GM18502 (cell line): ENCODE data around the gene PIH1D1.
"Not testable (repeated sequence)": the region's sequence is repeated elsewhere in the genome, so short reads cannot be mapped to it uniquely, and the experiment has no call there.

ENCODE experiments used
- ATAC-seq: cut with Tn5 transposase; IDR thresholded peaks from one replicate; pipeline ENCODE4 v1.9.1; 2021; ENCODE audit warnings: mild to moderate bottlenecking; ENCODE audit not compliant: unreplicated experiment, poor library complexity

Gene PIH1D1

DNA sequence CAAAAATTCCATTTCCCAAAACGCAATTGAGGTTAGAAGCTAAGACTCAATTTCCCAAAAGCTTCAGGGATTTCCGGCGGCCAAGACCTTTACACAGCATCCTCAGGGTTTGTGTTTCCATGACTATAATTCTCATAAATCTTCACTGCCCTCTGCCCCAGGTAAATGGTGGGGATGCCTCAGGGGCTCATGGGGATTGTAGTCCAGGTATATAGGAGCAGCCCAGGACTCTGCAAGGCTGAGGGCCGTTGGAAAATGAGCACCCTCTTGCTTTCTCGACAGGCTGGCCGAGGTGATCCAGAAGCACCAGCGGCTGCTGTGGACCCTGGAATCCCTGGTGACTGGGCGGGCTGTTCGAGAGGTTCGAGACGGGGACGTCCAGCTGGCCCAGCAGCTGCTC is 7.8 kb upstream of the PIH1D1 start:
- no peak for ATAC-seq

DNA sequence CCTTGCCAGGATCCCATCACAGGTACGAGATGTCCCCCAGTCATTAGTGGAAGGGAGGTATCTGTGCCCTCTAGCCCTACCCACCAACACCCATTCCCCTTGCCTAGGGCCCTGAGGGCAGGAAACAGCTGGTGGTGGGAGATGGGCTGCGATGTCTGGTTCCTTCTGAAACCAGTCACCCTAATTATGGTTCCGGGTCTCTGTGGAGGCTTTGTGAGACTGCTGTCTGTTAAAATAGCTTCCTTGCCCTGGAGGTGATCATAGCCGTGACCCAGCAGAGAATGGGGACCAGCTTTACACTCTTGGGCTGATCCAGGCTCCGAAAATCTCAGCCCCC is 6.9 kb upstream of the PIH1D1 start:
- ATAC-seq, result no peak

DNA sequence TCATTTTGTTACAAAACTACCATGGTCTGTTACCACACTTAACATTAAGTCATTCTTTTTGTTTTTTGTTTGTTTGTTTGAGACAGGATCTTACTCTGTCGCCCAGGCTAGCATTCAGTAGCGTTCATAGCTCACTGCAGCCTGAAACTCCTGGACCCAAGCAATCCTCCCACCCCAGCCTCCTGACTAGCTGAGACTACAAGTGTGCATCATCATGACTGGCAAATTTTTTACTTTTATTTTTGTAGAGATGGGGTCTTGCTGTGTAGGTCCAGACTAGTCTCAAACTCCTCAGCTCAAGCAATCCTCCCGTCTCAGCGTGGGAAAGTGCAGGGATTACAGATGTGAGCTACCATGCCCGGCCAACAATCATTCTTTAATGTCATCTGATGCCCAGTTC is 4.7 kb upstream of the PIH1D1 start:
- no peak for ATAC-seq

DNA sequence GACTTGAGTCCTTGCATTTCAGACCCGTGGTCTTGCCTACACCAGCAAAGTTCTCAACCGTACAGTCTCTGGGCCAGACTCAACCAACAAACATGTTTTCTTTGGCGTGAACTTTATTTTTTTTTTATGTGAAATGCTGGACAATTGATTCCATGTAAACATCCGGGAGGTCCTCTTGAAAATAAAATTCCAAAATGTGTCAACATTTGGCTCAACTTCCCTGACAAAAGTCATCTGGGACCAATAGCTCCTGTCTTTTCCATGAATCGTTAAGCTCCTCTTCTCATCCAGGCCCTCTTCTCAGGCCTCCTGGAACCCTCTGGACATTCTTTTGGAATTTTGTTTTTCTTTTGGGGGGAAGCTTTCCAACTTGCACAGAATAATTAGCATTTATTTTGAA is 4.2 kb upstream of the PIH1D1 start:
- ATAC-seq, result no peak

DNA sequence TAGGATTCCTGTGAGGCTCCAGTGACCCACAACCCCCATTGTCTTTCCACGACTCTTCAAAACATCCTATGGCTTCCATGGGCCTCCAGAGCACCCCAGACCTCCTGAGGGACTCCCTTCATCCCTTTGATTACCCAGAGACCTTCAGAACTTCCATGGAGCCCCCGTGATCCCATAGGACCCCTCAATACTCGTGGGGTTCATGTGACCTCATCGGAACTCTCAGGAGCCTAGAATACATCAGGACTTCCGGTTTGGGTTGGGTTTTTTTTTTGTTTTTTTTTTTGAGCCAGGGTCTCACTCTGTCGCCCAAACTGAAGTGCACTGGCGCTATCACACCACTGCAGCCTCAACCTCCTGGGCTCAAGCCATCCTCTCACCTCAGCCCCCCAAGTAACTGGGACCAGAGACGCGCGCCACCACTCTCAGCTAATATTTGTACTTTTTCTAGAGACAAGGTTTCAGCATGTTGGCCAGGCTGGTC is 2.2 kb upstream of the PIH1D1 start:
- ATAC-seq, result no peak

DNA sequence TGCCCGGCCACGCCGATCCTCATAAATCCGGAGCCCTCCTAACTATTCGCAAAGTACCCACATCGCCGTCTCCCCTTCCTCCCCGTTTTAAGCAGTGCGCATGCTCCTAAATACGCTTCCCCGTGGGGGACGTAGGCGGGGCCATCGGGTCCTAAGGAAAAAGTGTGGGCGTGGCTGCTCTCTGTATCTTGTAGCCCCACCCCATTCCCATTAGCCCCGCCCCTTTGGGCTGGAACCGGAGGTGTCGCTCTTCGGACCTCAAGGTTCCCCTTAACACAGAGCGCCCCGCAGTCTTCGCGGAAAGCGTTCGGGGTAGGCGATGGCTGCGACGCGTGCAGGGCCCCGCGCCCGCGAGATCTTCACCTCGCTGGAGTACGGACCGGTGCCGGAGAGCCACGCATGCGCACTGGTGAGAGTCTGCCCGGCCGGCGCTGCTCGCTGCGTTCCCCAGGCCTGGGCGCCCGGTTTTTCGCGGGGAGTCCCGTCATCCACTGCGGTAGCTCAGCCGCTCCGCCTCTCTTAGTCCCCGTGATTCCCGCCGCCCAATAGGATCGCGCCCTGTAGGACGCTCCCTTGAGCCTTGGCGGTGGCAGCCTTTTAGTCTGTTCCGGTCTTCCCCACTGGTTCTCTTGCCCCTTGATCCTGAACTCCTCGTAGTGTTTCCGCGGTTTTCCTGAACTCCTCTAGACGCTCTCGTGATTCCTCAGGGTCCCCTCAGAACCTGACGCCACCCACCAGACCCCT is 1.6 kb upstream of the PIH1D1 start, which contains the start of gene ALDH16A1:
Gene ALDH16A1 (plus strand): TSS at position 213 of the 744 bp plus-strand sequence. CDS start 107 bp downstream, at position 320.
- peak; percentile 83 for ATAC-seq

DNA sequence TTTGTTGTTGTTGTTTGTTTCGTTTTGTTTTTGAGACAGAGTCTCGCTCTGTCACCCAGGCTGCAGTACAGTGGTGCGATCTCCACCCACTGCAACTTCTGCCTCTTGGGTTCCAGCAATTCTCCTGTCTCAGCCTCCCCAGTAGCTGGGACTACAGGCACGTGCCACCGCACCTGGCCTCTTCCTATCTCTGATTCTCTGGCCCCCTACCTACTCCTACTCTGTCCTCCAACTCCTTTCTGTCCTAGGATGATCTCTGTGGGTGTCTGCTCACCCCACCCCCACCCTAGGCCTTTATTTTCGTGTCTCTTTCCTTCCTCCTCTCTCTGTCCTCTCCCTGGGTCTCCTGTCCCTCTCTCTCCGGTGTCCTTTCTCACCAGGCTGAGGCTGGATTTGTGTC is 1.2 kb downstream of the PIH1D1 start:
- no peak for ATAC-seq

DNA sequence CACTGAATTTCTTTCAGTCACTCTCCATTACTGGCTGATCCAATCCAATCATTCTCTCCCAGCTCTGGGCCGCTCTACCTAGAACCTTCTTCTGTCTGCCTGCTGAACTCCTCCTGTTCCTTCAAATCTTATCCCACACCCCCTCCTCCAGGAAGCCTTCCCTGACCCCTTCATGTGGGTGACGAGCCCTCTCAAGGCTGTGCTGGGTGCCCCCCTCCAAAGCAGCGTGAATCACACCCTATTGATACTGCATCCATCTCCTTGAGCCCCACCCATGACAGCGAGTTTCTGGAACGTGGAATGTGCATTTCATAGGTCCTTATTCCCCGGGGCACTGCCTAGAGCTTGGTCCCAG is 3.2 kb downstream of the PIH1D1 start:
- ATAC-seq, result no peak

DNA sequence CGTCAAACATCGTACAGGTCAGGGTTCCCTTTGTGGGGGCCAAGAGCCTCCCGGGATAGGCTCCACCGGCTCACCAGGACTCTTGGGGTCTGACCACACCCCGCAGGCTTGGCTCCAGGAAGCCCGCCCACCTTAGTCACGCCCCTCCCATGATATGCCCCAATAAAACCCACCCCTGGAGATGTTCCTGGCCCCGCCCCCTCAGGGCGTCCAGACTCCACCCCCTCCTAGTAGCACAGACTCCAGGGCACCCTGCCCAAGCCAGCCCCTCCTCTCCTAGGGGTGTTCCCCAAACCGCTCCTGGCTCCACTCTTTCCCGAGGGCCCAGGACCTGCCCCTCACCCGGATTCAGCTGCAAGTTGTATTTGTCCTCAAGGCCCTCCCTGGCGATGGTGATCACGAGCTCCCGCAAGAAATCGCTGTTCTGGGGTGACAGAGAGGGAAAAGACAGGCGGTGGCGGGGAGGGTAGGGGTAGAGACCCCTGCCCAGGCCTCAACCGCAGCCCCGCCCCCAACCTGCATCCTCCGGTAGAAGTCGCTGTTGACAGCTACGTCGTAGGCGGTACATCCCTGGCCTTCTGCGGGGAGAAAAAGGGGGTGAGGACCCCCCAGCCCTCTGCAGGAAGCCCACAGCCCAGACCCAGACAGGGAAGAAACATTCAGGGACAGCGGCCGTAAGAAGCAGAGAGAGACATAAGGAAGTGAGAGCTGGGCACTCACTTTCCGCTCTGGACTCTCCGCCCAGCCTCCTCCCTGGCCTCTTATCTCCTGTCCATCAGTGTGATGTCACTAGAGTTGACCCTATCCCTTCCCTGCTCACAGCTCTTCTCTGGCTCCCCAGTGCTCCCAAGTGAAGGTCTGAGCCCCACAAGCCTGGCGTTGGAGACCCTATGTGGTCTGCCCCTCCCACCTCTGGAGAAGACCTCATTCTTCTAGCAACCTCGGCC is 3.9 kb downstream of the PIH1D1 start:
- ATAC-seq, result no peak

DNA sequence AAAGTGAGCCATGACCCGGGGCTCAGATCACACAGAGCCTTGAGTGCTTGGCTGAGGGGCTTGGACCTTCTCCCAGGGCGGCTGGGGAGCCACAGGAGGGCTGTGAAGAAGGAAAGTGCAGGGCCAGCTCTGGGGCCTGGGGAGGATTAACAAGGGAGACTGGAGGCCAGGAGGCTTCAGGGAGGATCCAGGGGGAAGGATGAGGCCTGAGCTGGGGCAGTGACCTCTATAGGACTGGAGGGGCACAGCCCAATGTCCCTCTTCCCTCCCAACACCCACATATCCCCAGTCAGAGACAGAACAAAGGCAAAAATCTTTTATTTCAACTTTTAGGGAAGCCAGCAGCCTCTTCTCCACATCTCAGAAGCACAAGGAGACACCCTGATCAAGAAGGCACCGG is 5.6 kb downstream of the PIH1D1 start:
- ATAC-seq, result no peak

DNA sequence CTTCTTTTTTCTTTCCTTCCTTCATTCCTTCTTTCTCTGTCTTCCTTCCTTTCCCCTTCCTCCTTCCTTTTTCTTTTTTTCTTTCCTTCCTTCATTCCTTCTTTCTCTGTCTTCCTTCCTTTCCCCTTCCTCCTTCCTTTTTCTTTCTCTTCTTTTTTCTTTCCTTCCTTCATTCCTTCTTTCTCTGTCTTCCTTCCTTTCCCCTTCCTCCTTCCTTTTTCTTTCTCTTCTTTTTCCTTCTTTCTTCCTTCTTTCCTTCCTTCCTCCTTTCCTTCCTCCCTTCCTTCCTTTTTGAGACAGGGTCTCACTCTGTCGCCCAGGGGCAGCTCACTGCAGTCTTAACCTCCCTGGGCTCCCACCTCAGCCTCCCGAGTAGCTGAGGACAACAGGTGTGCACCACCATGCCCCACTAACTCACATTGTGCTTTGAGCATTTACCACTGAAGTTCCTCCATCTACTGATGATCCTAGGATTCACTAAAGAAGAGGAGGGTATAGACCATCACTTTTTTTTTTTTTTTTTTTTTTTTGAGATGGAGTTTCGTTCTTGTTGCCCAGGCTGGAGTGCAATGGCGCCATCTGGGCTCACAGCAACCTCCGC is 7.4 kb downstream of the PIH1D1 start:
- ATAC-seq, result not testable (repeated sequence)

DNA sequence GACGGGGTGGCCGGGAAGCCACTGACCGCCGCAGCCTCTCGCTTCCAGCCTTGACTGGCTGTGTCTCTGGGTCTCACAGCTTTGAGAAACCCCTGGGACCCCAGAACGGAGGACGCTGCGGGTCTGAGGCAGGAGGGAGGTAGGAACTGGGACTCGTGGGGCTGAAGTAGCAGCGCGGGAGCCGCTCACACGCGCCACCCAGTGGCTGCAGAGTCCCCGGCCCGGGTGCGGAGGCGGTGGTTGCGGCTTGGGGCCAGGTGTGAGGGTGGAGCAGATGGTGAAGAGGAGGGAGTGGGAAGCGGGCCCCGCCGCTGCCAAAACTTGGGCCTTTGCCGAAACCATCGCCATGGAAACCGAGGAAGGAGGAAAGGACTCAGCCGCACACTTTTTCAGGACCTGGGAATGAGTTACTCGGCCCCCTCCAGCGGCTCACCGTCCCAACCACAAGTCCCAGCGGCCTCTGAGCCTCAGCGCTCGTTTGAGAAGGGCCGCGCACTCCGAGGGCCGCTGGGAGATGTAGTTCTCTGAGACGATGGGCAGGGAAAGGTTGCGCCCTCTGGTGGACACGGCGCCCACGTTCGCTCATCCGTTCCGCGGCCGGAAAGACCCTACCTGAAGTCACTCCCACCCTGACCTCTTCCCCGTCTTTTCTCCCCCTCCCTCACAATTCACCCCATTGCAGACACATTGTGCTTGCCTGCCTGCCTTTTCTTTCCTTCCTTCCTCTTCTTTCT is 8.1 kb downstream of the PIH1D1 start:
- ATAC-seq, result peak; percentile 80

DNA sequence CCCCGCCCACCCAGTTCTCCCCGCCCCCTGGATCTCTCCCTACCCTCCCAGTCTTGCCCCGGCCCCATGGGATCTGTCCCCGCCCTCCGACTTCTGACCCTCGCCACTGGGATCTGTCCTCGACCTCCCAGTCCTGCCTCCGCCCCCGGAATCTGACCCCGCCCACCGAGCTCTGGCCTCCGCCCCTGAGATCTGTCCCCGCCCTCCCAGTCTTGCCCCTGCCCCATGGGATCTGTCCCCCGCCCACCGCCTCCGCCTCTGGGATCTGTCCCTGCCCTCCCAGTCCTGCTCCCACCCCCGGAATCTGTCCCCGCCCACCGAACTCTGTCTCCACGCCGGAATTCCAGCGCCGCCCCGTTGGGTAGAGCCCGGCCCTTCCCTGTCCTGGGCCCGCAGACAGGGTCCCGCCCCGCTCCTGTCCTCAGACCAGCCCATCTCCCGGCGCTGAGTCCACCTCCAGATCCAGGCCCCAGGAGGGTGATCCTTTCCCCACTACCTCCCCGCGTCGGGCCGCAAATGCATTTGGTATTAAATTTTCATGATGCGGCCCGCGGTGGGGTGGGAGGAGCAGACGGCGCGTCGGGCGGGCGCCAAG is 8.7 kb downstream of the PIH1D1 start:
- ATAC-seq, result peak; percentile 9

DNA sequence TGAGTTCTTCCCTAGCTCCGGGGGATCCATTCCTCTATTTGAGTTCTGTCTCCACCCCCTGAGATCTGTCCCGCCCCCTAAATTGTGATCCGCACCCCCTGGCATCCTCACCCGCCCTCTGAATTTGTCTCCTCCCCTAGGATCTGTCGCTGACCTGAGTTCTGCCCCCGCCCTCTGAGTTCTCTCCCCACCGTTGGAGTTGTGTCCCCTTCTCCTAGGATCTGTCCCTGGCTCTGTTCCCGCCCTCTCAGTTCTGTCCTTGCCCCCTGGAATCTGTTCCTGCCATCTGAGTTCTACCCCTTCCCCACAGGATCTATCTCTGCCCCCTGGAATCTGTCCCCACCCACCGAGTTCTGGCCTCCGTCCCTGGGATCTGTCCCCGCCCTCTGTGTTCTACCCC is 9.3 kb downstream of the PIH1D1 start:
- no peak for ATAC-seq

DNA sequence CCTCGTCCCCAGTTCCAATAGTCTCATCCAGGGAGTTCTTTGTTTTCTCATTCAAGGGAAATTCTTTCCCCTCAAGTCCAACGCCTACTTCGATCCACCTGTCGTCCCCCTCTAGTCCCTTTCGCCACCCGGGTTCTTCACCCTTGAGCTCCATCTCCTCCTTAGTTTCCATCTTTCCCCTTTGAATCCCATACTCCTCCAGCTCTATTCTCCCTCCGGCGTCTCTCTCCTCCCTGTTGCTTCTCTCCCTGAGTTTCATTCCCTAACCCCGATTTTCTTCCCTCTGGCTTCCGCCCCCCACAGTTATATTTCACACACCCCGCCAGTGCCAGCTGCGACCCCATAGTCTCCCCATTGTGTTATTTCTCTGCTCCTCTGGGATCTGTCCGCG is 9.7 kb downstream of the PIH1D1 start:
- ATAC-seq, result no peak

DNA sequence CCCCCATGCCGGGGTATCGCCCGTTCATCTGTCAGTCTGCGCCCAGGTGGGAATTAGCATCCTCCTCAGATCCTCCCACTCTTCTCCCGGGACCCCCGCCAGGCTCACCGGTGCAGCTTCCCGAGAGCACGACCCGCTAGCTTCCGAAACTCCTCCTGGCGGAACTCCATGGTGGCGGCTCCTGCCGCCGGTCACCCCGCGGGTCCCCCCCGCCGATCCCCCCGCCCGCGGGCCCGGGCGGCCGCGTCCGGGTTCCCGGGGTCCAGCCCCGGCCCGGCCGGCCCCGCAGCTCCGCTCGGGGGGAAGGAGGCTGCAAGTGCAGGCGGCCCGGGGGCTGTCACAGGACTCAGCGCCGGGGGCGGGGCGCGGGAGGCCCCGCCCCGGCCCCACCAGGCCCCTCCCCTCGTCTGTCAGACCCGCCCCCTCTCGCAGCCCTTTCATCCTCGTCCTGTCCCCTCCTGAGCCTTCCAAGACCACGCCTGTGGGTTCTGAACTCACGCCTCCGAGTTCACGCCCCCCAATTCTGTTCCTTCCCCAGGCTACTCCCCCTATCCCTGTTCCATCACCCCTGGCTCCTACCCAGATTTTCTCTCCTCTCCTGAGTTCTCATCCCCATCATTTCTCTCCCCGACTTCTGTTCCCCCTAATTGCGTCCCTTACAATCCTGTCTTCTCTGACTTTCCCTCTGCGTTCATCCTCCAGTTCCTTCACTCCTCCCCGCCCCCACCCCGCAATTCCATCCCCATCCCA is 10.2 kb downstream of the PIH1D1 start, which contains the start of gene SLC17A7:
Gene SLC17A7 (minus strand): TSS at position 318 of the 750 bp plus-strand sequence. CDS start 148 bp downstream, at position 170.
- ATAC-seq, result no peak

DNA sequence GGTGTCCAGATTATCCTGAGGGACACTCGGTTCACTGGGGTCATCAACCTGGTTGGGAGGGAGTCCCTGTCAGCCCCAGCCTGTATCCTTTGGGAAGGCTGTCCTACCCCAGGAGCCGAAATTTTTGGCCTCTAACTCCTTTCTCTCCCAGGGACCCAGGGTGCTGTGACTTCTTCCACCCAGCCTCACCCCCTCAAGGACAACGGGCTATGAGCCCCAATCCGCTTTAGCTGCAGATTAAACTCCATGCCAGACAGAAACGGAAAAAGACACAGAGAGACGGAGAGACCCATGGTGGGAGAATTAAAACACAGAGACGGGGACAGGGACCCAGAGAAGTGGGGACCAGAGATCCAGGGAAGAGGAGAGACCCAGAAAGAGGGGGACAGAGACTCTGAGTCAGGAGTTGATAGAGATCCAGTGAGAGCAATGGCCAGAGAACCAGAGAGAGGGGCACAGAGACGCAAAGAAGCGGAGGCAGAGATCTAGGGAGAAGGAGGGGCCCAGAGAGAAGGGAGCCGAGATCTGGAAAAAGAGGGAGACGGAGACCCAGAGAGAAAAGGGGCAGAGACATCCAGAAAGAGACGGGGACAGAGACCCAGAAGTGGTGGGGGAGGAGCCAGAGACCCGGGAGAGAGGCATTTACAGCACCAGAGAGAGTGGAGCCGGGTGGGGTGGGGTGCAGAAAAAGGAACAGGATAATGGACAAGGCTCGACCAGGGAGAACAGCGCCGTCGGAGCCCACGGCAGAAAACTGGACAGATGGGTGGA is 11.0 kb downstream of the PIH1D1 start:
- no peak for ATAC-seq

DNA sequence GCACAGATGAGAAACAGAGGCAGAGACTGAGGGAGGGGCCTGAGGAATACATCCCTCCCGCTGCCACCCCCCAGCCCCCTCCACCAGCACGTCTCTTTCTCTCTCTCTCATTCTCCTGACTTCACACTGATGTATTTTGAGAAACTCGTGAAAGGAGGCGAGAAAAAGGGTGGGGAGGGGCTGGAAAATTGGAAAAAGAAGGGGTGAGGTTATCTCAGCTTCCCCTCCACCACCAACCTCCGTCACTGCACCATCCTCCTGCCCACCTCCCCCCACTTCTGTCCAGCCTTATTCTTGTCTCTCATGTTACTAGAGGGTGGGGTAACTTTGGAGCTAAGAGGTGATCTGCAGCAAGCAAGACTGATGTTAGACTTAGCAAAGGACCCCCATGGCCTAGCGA is 11.8 kb downstream of the PIH1D1 start:
- ATAC-seq, result no peak
